C4-2B (cell line): Measurements from ENCODE around the gene AMOTL2.

Experiments used
- ZFX ChIP-seq: fragments of 450-650 bp; IDR thresholded peaks from 2 replicates; pipeline ENCODE4 v1.6.1; 2017
- TF ChIP-seq, protein P1 (sequence below): fragments of 450-650 bp; conservative IDR thresholded peaks from 2 replicates; pipeline ENCODE4 v1.5.1; 2017; ENCODE audit warnings: mild to moderate bottlenecking

DNA sequence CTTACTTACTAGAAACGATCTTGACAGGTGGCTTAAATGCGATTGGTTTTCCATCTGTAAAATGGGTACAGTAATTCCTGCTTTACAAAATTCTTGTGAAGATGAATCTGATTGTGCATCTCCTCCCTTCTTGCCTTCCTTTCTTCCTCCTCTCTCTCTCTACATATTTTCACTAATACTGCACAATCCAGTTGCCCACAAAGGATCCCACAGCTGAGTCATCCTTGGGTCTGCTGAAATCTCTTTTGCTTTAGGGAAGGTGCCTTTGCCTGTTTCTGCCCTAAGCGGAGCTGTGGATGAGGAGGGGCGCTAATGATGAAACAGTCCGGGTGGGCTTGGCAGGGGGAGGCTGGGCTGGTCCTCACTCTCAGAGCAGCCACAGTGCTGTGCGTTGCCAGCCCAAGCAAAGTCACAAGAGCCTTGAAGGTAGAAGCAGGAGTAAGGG is 46.1 kb downstream of the AMOTL2 start:
- TF ChIP-seq, protein P1, sequence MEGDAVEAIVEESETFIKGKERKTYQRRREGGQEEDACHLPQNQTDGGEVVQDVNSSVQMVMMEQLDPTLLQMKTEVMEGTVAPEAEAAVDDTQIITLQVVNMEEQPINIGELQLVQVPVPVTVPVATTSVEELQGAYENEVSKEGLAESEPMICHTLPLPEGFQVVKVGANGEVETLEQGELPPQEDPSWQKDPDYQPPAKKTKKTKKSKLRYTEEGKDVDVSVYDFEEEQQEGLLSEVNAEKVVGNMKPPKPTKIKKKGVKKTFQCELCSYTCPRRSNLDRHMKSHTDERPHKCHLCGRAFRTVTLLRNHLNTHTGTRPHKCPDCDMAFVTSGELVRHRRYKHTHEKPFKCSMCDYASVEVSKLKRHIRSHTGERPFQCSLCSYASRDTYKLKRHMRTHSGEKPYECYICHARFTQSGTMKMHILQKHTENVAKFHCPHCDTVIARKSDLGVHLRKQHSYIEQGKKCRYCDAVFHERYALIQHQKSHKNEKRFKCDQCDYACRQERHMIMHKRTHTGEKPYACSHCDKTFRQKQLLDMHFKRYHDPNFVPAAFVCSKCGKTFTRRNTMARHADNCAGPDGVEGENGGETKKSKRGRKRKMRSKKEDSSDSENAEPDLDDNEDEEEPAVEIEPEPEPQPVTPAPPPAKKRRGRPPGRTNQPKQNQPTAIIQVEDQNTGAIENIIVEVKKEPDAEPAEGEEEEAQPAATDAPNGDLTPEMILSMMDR = no peak
- TF ChIP-seq ZFX = no peak
